Nephron (organoid): ENCODE results near the gene SHISAL1.
A peak's percentile ranks its signal among the peaks of the same experiment; 100 is the strongest.

Source experiments
- H3K27ac Mint-ChIP-seq, 3 experiments: 2 replicates each; pipeline ENCODE4 v1.8.0; 2020; ENCODE audit warnings: mixed read lengths in 3 of 3, mild to moderate bottlenecking in 2 of 3, moderate library complexity in 1 of 3
- H3K27me3 Mint-ChIP-seq: 2 replicates; pipeline ENCODE4 v1.8.0; 2021; ENCODE audit warnings: low read depth, mild to moderate bottlenecking, moderate library complexity, mixed read lengths
- H3K36me3 Mint-ChIP-seq: 2 replicates; pipeline ENCODE4 v1.8.0; 2020; ENCODE audit warnings: low read depth, mixed read lengths
- H3K4me1 Mint-ChIP-seq: 2 replicates; pipeline ENCODE4 v1.8.0; 2020; ENCODE audit warnings: mixed read lengths
- H3K4me3 Mint-ChIP-seq, 3 experiments: 2 replicates each; pipeline ENCODE4 v1.8.0; 2020; ENCODE audit warnings: mild to moderate bottlenecking in 3 of 3, mixed read lengths in 3 of 3, moderate library complexity in 2 of 3
- H3K9me3 Mint-ChIP-seq: 2 replicates; pipeline ENCODE4 v1.8.0; 2020; ENCODE audit warnings: mixed read lengths
- CTCF ChIP-seq, 3 experiments: fragments of 200-600 bp; sonication (generic); IDR thresholded peaks; one replicate each; pipeline ENCODE4 v1.5.0; 2021; ENCODE audit warnings: antibody characterized with exemption in 3 of 3; ENCODE audit not compliant: unreplicated experiment in 3 of 3

The SHISAL1 gene

GRCh38 chr22:44287121-44287693 is 25.5 kb downstream of the SHISAL1 start:
- peak overlapping the region in 1 of 3 experiments; percentile 44 for H3K27ac Mint-ChIP-seq
- H3K27me3 Mint-ChIP-seq, result peaks cover 25% of the 10 kb centered on the region
- no peaks in the 10 kb centered on the region for H3K36me3 Mint-ChIP-seq
- TF ChIP-seq CTCF (IDR thresholded peaks at IDR 0.05; ENCODE audit: unreplicated experiment in 3 of 3), result no peak
- no peak overlapping the region for H3K4me3 Mint-ChIP-seq
- H3K9me3 Mint-ChIP-seq, result no peaks in the 10 kb centered on the region
- peaks cover 34% of the 10 kb centered on the region for H3K4me1 Mint-ChIP-seq

- no peaks in the 10 kb centered on the region for H3K9me3 Mint-ChIP-seq
- H3K27ac Mint-ChIP-seq, result no peak overlapping the region
- TF ChIP-seq CTCF (IDR thresholded peaks at IDR 0.05; ENCODE audit: unreplicated experiment in 3 of 3), result no peak
- H3K36me3 Mint-ChIP-seq, result no peaks in the 10 kb centered on the region
- H3K4me1 Mint-ChIP-seq, result peaks cover 36% of the 10 kb centered on the region
- H3K27me3 Mint-ChIP-seq, result peaks cover 25% of the 10 kb centered on the region
- no peak overlapping the region for H3K4me3 Mint-ChIP-seq
Measured at GRCh38 chr22:44286646-44287045, 26.1 kb downstream of the SHISAL1 start.

- H3K36me3 Mint-ChIP-seq, result no peaks in the 10 kb centered on the region
- TF ChIP-seq CTCF (IDR thresholded peaks at IDR 0.05; ENCODE audit: unreplicated experiment in 3 of 3), result no peak
Measured at GRCh38 chr22:44284711-44285110, 28.0 kb downstream of the SHISAL1 start.

GRCh38 chr22:44281768-44282637 is 30.7 kb downstream of the SHISAL1 start:
- H3K4me3 Mint-ChIP-seq, result no peak overlapping the region
- H3K9me3 Mint-ChIP-seq, result no peaks in the 10 kb centered on the region
- H3K27me3 Mint-ChIP-seq, result peaks cover 52% of the 10 kb centered on the region
- peak overlapping the region in 1 of 3 experiments; percentile 1 for H3K27ac Mint-ChIP-seq
- TF ChIP-seq CTCF (IDR thresholded peaks at IDR 0.05; ENCODE audit: unreplicated experiment in 3 of 3), result no peak
- peaks cover 40% of the 10 kb centered on the region for H3K4me1 Mint-ChIP-seq
- H3K36me3 Mint-ChIP-seq, result no peaks in the 10 kb centered on the region

More at GRCh38 chr22:44284711-44285110, 28.0 kb downstream of the SHISAL1 start:
- no peak overlapping the region for H3K4me3 Mint-ChIP-seq
- H3K27ac Mint-ChIP-seq, result peak overlapping the region in 1 of 3 experiments; percentile 13
- peaks cover 35% of the 10 kb centered on the region for H3K27me3 Mint-ChIP-seq
- no peaks in the 10 kb centered on the region for H3K9me3 Mint-ChIP-seq
- H3K4me1 Mint-ChIP-seq, result peaks cover 40% of the 10 kb centered on the region

GRCh38 chr22:44280665-44281188 is 32.0 kb downstream of the SHISAL1 start:
- Mint-ChIP-seq H3K4me1 (peaks cover 52% of the 10 kb centered on the region), H3K4me3 (no peak overlapping the region), H3K27me3 (peaks cover 59% of the 10 kb centered on the region), H3K9me3 (no peaks in the 10 kb centered on the region), H3K27ac (no peak overlapping the region), H3K36me3 (no peaks in the 10 kb centered on the region)
- no peak for TF ChIP-seq CTCF (IDR thresholded peaks at IDR 0.05; ENCODE audit: unreplicated experiment in 3 of 3)
